ENCODE results near the gene APBA2. TPM values are rescaled to one million over a fixed set of nuclear protein-coding genes. Genes with fewer than 3 reads are reported as not detected.

Gene APBA2
- total RNA-seq, 5 donors from 2014 or later (not counting 1 experiment from before 2014, with no cell fraction given), result 78.9 to 118 (median 94.9) TPM

- H3K36me3 ChIP-seq (ENCODE audit: control insufficient read depth in 2 of 2, extremely low read depth in 1 of 2, insufficient read depth in 1 of 2, low read length in 1 of 2), result peaks cover 16 to 60% of the 10 kb centered on the region in 2 donors
- H3K9me3 ChIP-seq, result no peaks in the 10 kb centered on the region
- Mint-ChIP-seq H3K27ac (no peak overlapping the region), H3K36me3 (peaks cover 28% of the 10 kb centered on the region), H3K4me3 (no peak overlapping the region), H3K4me1 (peaks cover 7 to 12% (median 11%) of the 10 kb centered on the region in 3 donors), H3K27me3 (no peaks in the 10 kb centered on the region), H3K9me3 (no peaks in the 10 kb centered on the region)
- no peak for DNase-seq
- H3K4me3 ChIP-seq (ENCODE audit: control insufficient read depth in 1 of 2, extremely low read depth in 1 of 2, low read length in 1 of 2), result no peak overlapping the region
- 95% methylated on average over 17 of the region's 22 CpGs for WGBS (ENCODE audit: insufficient coverage)
- CTCF ChIA-PET, result interaction anchor here (0.8 to 1.0 kb wide), 2 partner anchors 20 to 945 kb away, joined by 3 read pairs; no protein-coding TSS in a partner anchor
- H3K27ac ChIP-seq (ENCODE audit: low read length), result no peak overlapping the region
- H3K27me3 ChIP-seq (replicated peaks in 1 of 2; ENCODE audit: control insufficient read depth in 2 of 2, extremely low read depth in 1 of 2, insufficient read depth in 2 of 2, low read length in 1 of 2), result no peaks in the 10 kb centered on the region
- ATAC-seq (replicated peaks in 1 of 4), result no peak
- peaks cover 0 to 9% of the 10 kb centered on the region in 2 experiments for H3K4me1 ChIP-seq (ENCODE audit: control insufficient read depth in 1 of 2, extremely low read depth in 1 of 2, insufficient read depth in 2 of 2, low read length in 2 of 2)
- POLR2A ChIA-PET, result no interaction called here
These were observed 219.5 kb downstream of the APBA2 start for GRCh38 chr15:29105151-29105854.

- Mint-ChIP-seq H3K9me3 (no peaks in the 10 kb centered on the region), H3K4me1 (peaks cover 7 to 12% (median 11%) of the 10 kb centered on the region in 3 donors), H3K4me3 (no peak overlapping the region), H3K27ac (no peak overlapping the region), H3K36me3 (peaks cover 28% of the 10 kb centered on the region), H3K27me3 (no peaks in the 10 kb centered on the region)
- Histone ChIP-seq H3K36me3 (ENCODE audit: control insufficient read depth in 2 of 2, extremely low read depth in 1 of 2, insufficient read depth in 1 of 2, low read length in 1 of 2) (peaks cover 12 to 60% of the 10 kb centered on the region in 2 donors), H3K4me3 (ENCODE audit: control insufficient read depth in 1 of 2, extremely low read depth in 1 of 2, low read length in 1 of 2) (no peak overlapping the region), H3K9me3 (no peaks in the 10 kb centered on the region), H3K4me1 (ENCODE audit: control insufficient read depth in 1 of 2, extremely low read depth in 1 of 2, insufficient read depth in 2 of 2, low read length in 2 of 2) (peaks cover 0 to 9% of the 10 kb centered on the region in 2 experiments), H3K27me3 (replicated peaks in 1 of 2; ENCODE audit: control insufficient read depth in 2 of 2, extremely low read depth in 1 of 2, insufficient read depth in 2 of 2, low read length in 1 of 2) (no peaks in the 10 kb centered on the region), H3K27ac (ENCODE audit: low read length) (no peak overlapping the region)
- POLR2A ChIA-PET, result no interaction called here
- 74% methylated on average over 3 of the region's 4 CpGs for WGBS (ENCODE audit: insufficient coverage)
- CTCF ChIA-PET, result no interaction called here
- no peak for DNase-seq
- ATAC-seq (replicated peaks in 1 of 4), result no peak
These were observed 220.3 kb downstream of the APBA2 start for GRCh38 chr15:29106116-29106515.

- WGBS (ENCODE audit: insufficient coverage), result 94% methylated on average over 16 of the region's 21 CpGs
- Histone ChIP-seq H3K4me1 (ENCODE audit: control insufficient read depth in 1 of 2, extremely low read depth in 1 of 2, insufficient read depth in 2 of 2, low read length in 2 of 2) (peaks cover 0 to 9% of the 10 kb centered on the region in 2 experiments), H3K27ac (ENCODE audit: low read length) (no peak overlapping the region), H3K9me3 (no peaks in the 10 kb centered on the region), H3K27me3 (replicated peaks in 1 of 2; ENCODE audit: control insufficient read depth in 2 of 2, extremely low read depth in 1 of 2, insufficient read depth in 2 of 2, low read length in 1 of 2) (no peaks in the 10 kb centered on the region), H3K4me3 (ENCODE audit: control insufficient read depth in 1 of 2, extremely low read depth in 1 of 2, low read length in 1 of 2) (no peak overlapping the region), H3K36me3 (ENCODE audit: control insufficient read depth in 2 of 2, extremely low read depth in 1 of 2, insufficient read depth in 1 of 2, low read length in 1 of 2) (peaks cover 12 to 56% of the 10 kb centered on the region in 2 donors)
- CTCF ChIA-PET, result no interaction called here
- no peak for DNase-seq
- Mint-ChIP-seq H3K9me3 (no peaks in the 10 kb centered on the region), H3K36me3 (peaks cover 28% of the 10 kb centered on the region), H3K4me1 (peaks cover 7 to 12% (median 10%) of the 10 kb centered on the region in 3 donors), H3K27me3 (no peaks in the 10 kb centered on the region), H3K4me3 (no peak overlapping the region), H3K27ac (no peak overlapping the region)
- ATAC-seq (replicated peaks in 1 of 4), result no peak
- POLR2A ChIA-PET, result no interaction called here
These were observed 220.9 kb downstream of the APBA2 start for GRCh38 chr15:29106551-29107290.

GRCh38 chr15:29107291-29107890, 221.6 kb downstream of the APBA2 start:
- no peak overlapping the region for H3K4me3 ChIP-seq (ENCODE audit: control insufficient read depth in 1 of 2, extremely low read depth in 1 of 2, low read length in 1 of 2)
- H3K27me3 ChIP-seq (replicated peaks in 1 of 2; ENCODE audit: control insufficient read depth in 2 of 2, extremely low read depth in 1 of 2, insufficient read depth in 2 of 2, low read length in 1 of 2), result no peaks in the 10 kb centered on the region
- Mint-ChIP-seq H3K27me3 (no peaks in the 10 kb centered on the region), H3K4me3 (no peak overlapping the region), H3K36me3 (peaks cover 23% of the 10 kb centered on the region), H3K9me3 (no peaks in the 10 kb centered on the region), H3K27ac (no peak overlapping the region), H3K4me1 (peaks cover 1 to 7% (median 4%) of the 10 kb centered on the region in 3 donors)
- no peak for DNase-seq
- ATAC-seq (replicated peaks in 1 of 4), result no peak
- no peak overlapping the region for H3K27ac ChIP-seq (ENCODE audit: low read length)
- no peaks in the 10 kb centered on the region for H3K9me3 ChIP-seq
- 89% methylated on average over 13 of the region's 19 CpGs for WGBS (ENCODE audit: insufficient coverage)
- peaks cover 0 to 9% of the 10 kb centered on the region in 2 experiments for H3K4me1 ChIP-seq (ENCODE audit: control insufficient read depth in 1 of 2, extremely low read depth in 1 of 2, insufficient read depth in 2 of 2, low read length in 2 of 2)
- POLR2A ChIA-PET, result no interaction called here
- CTCF ChIA-PET, result no interaction called here
- H3K36me3 ChIP-seq (ENCODE audit: control insufficient read depth in 2 of 2, extremely low read depth in 1 of 2, insufficient read depth in 1 of 2, low read length in 1 of 2), result peaks cover 12 to 52% of the 10 kb centered on the region in 2 donors

- Histone ChIP-seq H3K4me1 (ENCODE audit: control insufficient read depth in 1 of 2, extremely low read depth in 1 of 2, insufficient read depth in 2 of 2, low read length in 2 of 2) (peaks cover 0 to 8% of the 10 kb centered on the region in 2 experiments), H3K36me3 (ENCODE audit: control insufficient read depth in 2 of 2, extremely low read depth in 1 of 2, insufficient read depth in 1 of 2, low read length in 1 of 2) (peaks cover 12 to 48% of the 10 kb centered on the region in 2 donors), H3K27ac (ENCODE audit: low read length) (no peak overlapping the region), H3K27me3 (replicated peaks in 1 of 2; ENCODE audit: control insufficient read depth in 2 of 2, extremely low read depth in 1 of 2, insufficient read depth in 2 of 2, low read length in 1 of 2) (no peaks in the 10 kb centered on the region), H3K4me3 (ENCODE audit: control insufficient read depth in 1 of 2, extremely low read depth in 1 of 2, low read length in 1 of 2) (no peak overlapping the region), H3K9me3 (no peaks in the 10 kb centered on the region)
- ChIA-PET POLR2A (no interaction called here), CTCF (no interaction called here)
- DNase-seq (no peak), ATAC-seq (replicated peaks in 1 of 4) (no peak)
- Mint-ChIP-seq H3K27me3 (no peaks in the 10 kb centered on the region), H3K4me1 (peaks cover 0 to 2% (median 0%) of the 10 kb centered on the region in 3 donors), H3K4me3 (no peak overlapping the region), H3K36me3 (peaks cover 18% of the 10 kb centered on the region), H3K9me3 (no peaks in the 10 kb centered on the region), H3K27ac (no peak overlapping the region)
- WGBS (ENCODE audit: insufficient coverage), result 87% methylated on average over 15 of the region's 15 CpGs
These were observed 222.3 kb downstream of the APBA2 start for GRCh38 chr15:29107971-29108645.

- Mint-ChIP-seq H3K36me3 (peaks cover 21% of the 10 kb centered on the region), H3K4me1 (peaks cover 10 to 15% (median 11%) of the 10 kb centered on the region in 3 donors), H3K9me3 (no peaks in the 10 kb centered on the region), H3K4me3 (no peak overlapping the region), H3K27ac (no peak overlapping the region), H3K27me3 (peaks cover 0 to 4% of the 10 kb centered on the region in 2 donors)
- H3K4me3 ChIP-seq (ENCODE audit: control insufficient read depth in 1 of 2, extremely low read depth in 1 of 2, low read length in 1 of 2), result no peak overlapping the region
- H3K27ac ChIP-seq (ENCODE audit: low read length), result no peak overlapping the region
- POLR2A ChIA-PET, result interaction anchor here in 1 of 2 donors (0.6 kb wide), 1 partner anchor 235 kb away, joined by 4 read pairs; no protein-coding TSS in a partner anchor
- peaks cover 0 to 3% of the 10 kb centered on the region in 2 experiments for H3K4me1 ChIP-seq (ENCODE audit: control insufficient read depth in 1 of 2, extremely low read depth in 1 of 2, insufficient read depth in 2 of 2, low read length in 2 of 2)
- H3K27me3 ChIP-seq (replicated peaks in 1 of 2; ENCODE audit: control insufficient read depth in 2 of 2, extremely low read depth in 1 of 2, insufficient read depth in 2 of 2, low read length in 1 of 2), result no peaks in the 10 kb centered on the region
- H3K9me3 ChIP-seq, result no peaks in the 10 kb centered on the region
- CTCF ChIA-PET, result no interaction called here
- ATAC-seq (replicated peaks in 1 of 4), result no peak
- DNase-seq, result no peak
- 91% methylated on average over 10 of the region's 10 CpGs for WGBS (ENCODE audit: insufficient coverage)
- peaks cover 12 to 40% of the 10 kb centered on the region in 2 donors for H3K36me3 ChIP-seq (ENCODE audit: control insufficient read depth in 2 of 2, extremely low read depth in 1 of 2, insufficient read depth in 1 of 2, low read length in 1 of 2)
These were observed 224.0 kb downstream of the APBA2 start for GRCh38 chr15:29109762-29110161.
